ENCODE results near the gene OTUD7B. TPM values are rescaled to one million over a fixed set of nuclear protein-coding genes. Genes with fewer than 3 reads are reported as not detected.

Gene OTUD7B
- total and polyA plus RNA-seq, 7 experiments from 2014 or later, result 0.52 to 12.8 (median 6.2) TPM

DNA sequence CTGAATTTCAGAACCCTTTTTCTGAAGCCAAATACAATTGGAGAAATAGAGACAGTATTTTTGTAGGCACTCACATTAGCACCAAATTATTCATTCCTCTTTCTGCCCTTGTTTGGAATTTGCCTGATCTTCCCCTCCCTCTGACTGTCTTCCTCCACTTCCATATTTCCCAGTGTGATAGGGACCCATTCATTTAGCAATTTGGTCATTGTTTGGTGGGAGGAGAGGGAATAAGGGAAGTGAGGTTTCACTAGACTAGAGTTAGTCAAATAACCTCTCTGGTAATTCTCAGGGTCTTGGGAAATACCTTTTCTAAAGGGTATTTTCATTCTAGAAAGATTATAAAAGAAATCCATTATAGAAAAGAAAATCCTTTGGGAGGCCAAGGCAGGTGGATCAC, 42.9 kb downstream of the OTUD7B start:
- Mint-ChIP-seq H3K4me1 (peaks cover 2 to 11% (median 7%) of the 10 kb centered on the region in 7 donors), H3K9me3 (no peaks in the 10 kb centered on the region), H3K36me3 (peaks cover 8 to 29% (median 20%) of the 10 kb centered on the region in 5 donors), H3K27me3 (no peaks in the 10 kb centered on the region), H3K27ac (peak overlapping the region in 1 of 9 donors; percentile 29), H3K4me3 (no peak overlapping the region)
- H3K9me3 ChIP-seq (ENCODE audit: control insufficient read depth in 2 of 3, low read length in 3 of 3), result no peaks in the 10 kb centered on the region
- CTCF ChIA-PET, result no interaction called here
- no peak for DNase-seq
- H3K27me3 ChIP-seq (ENCODE audit: control insufficient read depth in 2 of 2, insufficient read depth in 2 of 2, low read length in 2 of 2), result no peaks in the 10 kb centered on the region
- no peaks in the 10 kb centered on the region for H3K4me1 ChIP-seq (ENCODE audit: control insufficient read depth in 2 of 2, insufficient read depth in 2 of 2, low read length in 2 of 2)
- intact Hi-C loops (cut with micrococcal nuclease), result no loop called here
- peaks cover 0 to 18% (median 7%) of the 10 kb centered on the region in 3 experiments for H3K36me3 ChIP-seq (ENCODE audit: control insufficient read depth in 2 of 3, insufficient read depth in 3 of 3, low read length in 3 of 3)
- POLR2A ChIA-PET, result interaction anchor here (1.1 kb wide), 1 partner anchor 80 kb away, joined by 5 read pairs; a partner anchor contains a TSS
- no peak overlapping the region for H3K4me3 ChIP-seq (ENCODE audit: low read length)
- no peak overlapping the region for H3K27ac ChIP-seq (ENCODE audit: low read depth, low read length)
- ATAC-seq, result no peak

GRCh38 chr1:149967041-149967440, 43.5 kb downstream of the OTUD7B start:
- Histone ChIP-seq H3K27me3 (ENCODE audit: control insufficient read depth in 2 of 2, insufficient read depth in 2 of 2, low read length in 2 of 2) (no peaks in the 10 kb centered on the region), H3K4me1 (ENCODE audit: control insufficient read depth in 2 of 2, insufficient read depth in 2 of 2, low read length in 2 of 2) (no peaks in the 10 kb centered on the region), H3K9me3 (ENCODE audit: control insufficient read depth in 2 of 3, low read length in 3 of 3) (no peaks in the 10 kb centered on the region), H3K4me3 (ENCODE audit: low read length) (no peak overlapping the region), H3K36me3 (ENCODE audit: control insufficient read depth in 2 of 3, insufficient read depth in 3 of 3, low read length in 3 of 3) (peaks cover 0 to 18% (median 7%) of the 10 kb centered on the region in 3 experiments), H3K27ac (ENCODE audit: low read depth, low read length) (no peak overlapping the region)
- Mint-ChIP-seq H3K27ac (peak overlapping the region in 2 of 9 donors; percentile 1 to 16), H3K4me3 (no peak overlapping the region), H3K36me3 (peaks cover 5 to 27% (median 17%) of the 10 kb centered on the region in 5 donors), H3K9me3 (no peaks in the 10 kb centered on the region), H3K4me1 (peaks cover 6 to 17% (median 13%) of the 10 kb centered on the region in 7 donors), H3K27me3 (no peaks in the 10 kb centered on the region)
- no peak for DNase-seq
- ATAC-seq, result no peak
- ChIA-PET POLR2A (interaction anchor here (1.1 kb wide), 1 partner anchor 79 kb away, joined by 5 read pairs; a partner anchor contains a TSS), CTCF (no interaction called here)
- intact Hi-C loops (cut with micrococcal nuclease), result no loop called here

GRCh38 chr1:149966405-149966804, 44.1 kb downstream of the OTUD7B start:
- Histone ChIP-seq H3K27ac (ENCODE audit: low read depth, low read length) (no peak overlapping the region), H3K36me3 (ENCODE audit: control insufficient read depth in 2 of 3, insufficient read depth in 3 of 3, low read length in 3 of 3) (peaks cover 0 to 16% (median 7%) of the 10 kb centered on the region in 3 experiments), H3K27me3 (ENCODE audit: control insufficient read depth in 2 of 2, insufficient read depth in 2 of 2, low read length in 2 of 2) (no peaks in the 10 kb centered on the region), H3K4me3 (ENCODE audit: low read length) (no peak overlapping the region), H3K9me3 (ENCODE audit: control insufficient read depth in 2 of 3, low read length in 3 of 3) (no peaks in the 10 kb centered on the region), H3K4me1 (ENCODE audit: control insufficient read depth in 2 of 2, insufficient read depth in 2 of 2, low read length in 2 of 2) (no peaks in the 10 kb centered on the region)
- H3K9me3 Mint-ChIP-seq, result no peaks in the 10 kb centered on the region
- peak overlapping the region in 5 of 9 donors; percentile 1 to 63 (median 42) for H3K27ac Mint-ChIP-seq
- H3K36me3 Mint-ChIP-seq, result peaks cover 5 to 23% (median 17%) of the 10 kb centered on the region in 5 donors
- ChIA-PET POLR2A (interaction anchor here (1.1 kb wide), 1 partner anchor 79 kb away, joined by 5 read pairs; a partner anchor contains a TSS), CTCF (interaction anchor here (0.6 kb wide), 1 partner anchor 108 kb away, joined by 3 read pairs; no protein-coding TSS in a partner anchor)
- ATAC-seq (no peak), DNase-seq (no peak)
- peaks cover 6 to 24% (median 19%) of the 10 kb centered on the region in 7 donors for H3K4me1 Mint-ChIP-seq
- no peak overlapping the region for H3K4me3 Mint-ChIP-seq
- intact Hi-C loops (cut with micrococcal nuclease), result no loop called here
- no peaks in the 10 kb centered on the region for H3K27me3 Mint-ChIP-seq

- H3K27ac Mint-ChIP-seq, result peak overlapping the region in 6 of 9 donors; percentile 1 to 80 (median 50)
- peak overlapping the region in 2 of 10 donors; percentile 21 to 50 for H3K4me3 Mint-ChIP-seq
- DNase-seq, result peak in 4 of 9 donors; percentile 11 to 20 (median 16)
Observed at GRCh38 chr1:149965440-149965839, 45.1 kb downstream of the OTUD7B start.

GRCh38 chr1:149963358-149963757, 47.2 kb downstream of the OTUD7B start:
- no peak overlapping the region for H3K4me3 Mint-ChIP-seq
- Histone ChIP-seq H3K27me3 (ENCODE audit: control insufficient read depth in 2 of 2, insufficient read depth in 2 of 2, low read length in 2 of 2) (no peaks in the 10 kb centered on the region), H3K4me3 (ENCODE audit: low read length) (no peak overlapping the region), H3K4me1 (ENCODE audit: control insufficient read depth in 2 of 2, insufficient read depth in 2 of 2, low read length in 2 of 2) (no peaks in the 10 kb centered on the region), H3K27ac (ENCODE audit: low read depth, low read length) (no peak overlapping the region), H3K9me3 (ENCODE audit: control insufficient read depth in 2 of 3, low read length in 3 of 3) (no peaks in the 10 kb centered on the region), H3K36me3 (ENCODE audit: control insufficient read depth in 2 of 3, insufficient read depth in 3 of 3, low read length in 3 of 3) (peaks cover 0 to 16% (median 0%) of the 10 kb centered on the region in 3 experiments)
- ATAC-seq, result no peak
- peaks cover 11 to 25% (median 22%) of the 10 kb centered on the region in 5 donors for H3K36me3 Mint-ChIP-seq
- no peak for DNase-seq
- intact Hi-C loops (cut with micrococcal nuclease), result loop anchor here (2.0 to 5.0 kb wide), 4 partner anchors 37 to 319 kb away; partner anchors contain the start of genes CIART (in 1 of the 2), OTUD7B (in 1 of the 2) and SF3B4 (in 1 of the 2)
- peak overlapping the region in 4 of 9 donors; percentile 8 to 71 (median 56) for H3K27ac Mint-ChIP-seq
- no peaks in the 10 kb centered on the region for H3K27me3 Mint-ChIP-seq
- ChIA-PET CTCF (interaction anchor here (1.3 to 3.1 kb wide), 3 partner anchors 15 to 224 kb away, joined by 4 to 19 read pairs (median 14); no protein-coding TSS in a partner anchor), POLR2A (interaction anchor here (0.7 kb wide), 1 partner anchor 221 kb away, joined by 4 read pairs; no protein-coding TSS in a partner anchor)
- no peaks in the 10 kb centered on the region for H3K9me3 Mint-ChIP-seq
- H3K4me1 Mint-ChIP-seq, result peaks cover 6 to 24% (median 19%) of the 10 kb centered on the region in 7 donors

More at GRCh38 chr1:149965440-149965839, 45.1 kb downstream of the OTUD7B start:
- Histone ChIP-seq H3K4me3 (ENCODE audit: low read length) (no peak overlapping the region), H3K27me3 (ENCODE audit: control insufficient read depth in 2 of 2, insufficient read depth in 2 of 2, low read length in 2 of 2) (no peaks in the 10 kb centered on the region), H3K4me1 (ENCODE audit: control insufficient read depth in 2 of 2, insufficient read depth in 2 of 2, low read length in 2 of 2) (no peaks in the 10 kb centered on the region), H3K36me3 (ENCODE audit: control insufficient read depth in 2 of 3, insufficient read depth in 3 of 3, low read length in 3 of 3) (peaks cover 0 to 8% (median 0%) of the 10 kb centered on the region in 3 experiments), H3K9me3 (ENCODE audit: control insufficient read depth in 2 of 3, low read length in 3 of 3) (no peaks in the 10 kb centered on the region), H3K27ac (ENCODE audit: low read depth, low read length) (no peak overlapping the region)
- ChIA-PET POLR2A (interaction anchor here (1.3 kb wide), 1 partner anchor 78 kb away, joined by 5 read pairs; a partner anchor contains a TSS), CTCF (interaction anchor here (0.7 to 1.4 kb wide), 3 partner anchors 88 to 200 kb away, joined by 3 to 5 read pairs (median 4); no protein-coding TSS in a partner anchor)
- no peaks in the 10 kb centered on the region for H3K9me3 Mint-ChIP-seq
- H3K27me3 Mint-ChIP-seq, result no peaks in the 10 kb centered on the region
- peak; percentile 41 for ATAC-seq
- peaks cover 6 to 24% (median 19%) of the 10 kb centered on the region in 7 donors for H3K4me1 Mint-ChIP-seq
- peaks cover 5 to 15% (median 11%) of the 10 kb centered on the region in 5 donors for H3K36me3 Mint-ChIP-seq
- intact Hi-C loops (cut with micrococcal nuclease), result no loop called here

GRCh38 chr1:149962736-149963135, 47.8 kb downstream of the OTUD7B start:
- H3K27me3 Mint-ChIP-seq, result no peaks in the 10 kb centered on the region
- Histone ChIP-seq H3K27ac (ENCODE audit: low read depth, low read length) (no peak overlapping the region), H3K36me3 (ENCODE audit: control insufficient read depth in 2 of 3, insufficient read depth in 3 of 3, low read length in 3 of 3) (peaks cover 0 to 16% (median 0%) of the 10 kb centered on the region in 3 experiments), H3K4me3 (ENCODE audit: low read length) (no peak overlapping the region), H3K4me1 (ENCODE audit: control insufficient read depth in 2 of 2, insufficient read depth in 2 of 2, low read length in 2 of 2) (no peaks in the 10 kb centered on the region), H3K27me3 (ENCODE audit: control insufficient read depth in 2 of 2, insufficient read depth in 2 of 2, low read length in 2 of 2) (no peaks in the 10 kb centered on the region), H3K9me3 (ENCODE audit: control insufficient read depth in 2 of 3, low read length in 3 of 3) (no peaks in the 10 kb centered on the region)
- peak overlapping the region in 5 of 9 donors; percentile 7 to 71 (median 43) for H3K27ac Mint-ChIP-seq
- DNase-seq (no peak), ATAC-seq (no peak)
- peaks cover 6 to 24% (median 19%) of the 10 kb centered on the region in 7 donors for H3K4me1 Mint-ChIP-seq
- H3K4me3 Mint-ChIP-seq, result no peak overlapping the region
- intact Hi-C loops (cut with micrococcal nuclease), result loop anchor here (1.0 to 5.0 kb wide), 11 partner anchors 35 to 320 kb away; partner anchors contain the start of genes SF3B4 (in 2 of the 2), VPS45 (in 2 of the 2), CIART (in 1 of the 2) and OTUD7B (in 1 of the 2)
- ChIA-PET CTCF (interaction anchor here (0.7 to 3.1 kb wide), 12 partner anchors 14 to 228 kb away, joined by 3 to 19 read pairs (median 4); no protein-coding TSS in a partner anchor), POLR2A (interaction anchor here (0.6 to 2.6 kb wide), 5 partner anchors 24 to 271 kb away, joined by 3 to 16 read pairs (median 5); a partner anchor contains a TSS)
- peaks cover 11 to 28% (median 22%) of the 10 kb centered on the region in 5 donors for H3K36me3 Mint-ChIP-seq
- no peaks in the 10 kb centered on the region for H3K9me3 Mint-ChIP-seq
